ENCODE measurements around the gene CDKAL1.

DNA sequence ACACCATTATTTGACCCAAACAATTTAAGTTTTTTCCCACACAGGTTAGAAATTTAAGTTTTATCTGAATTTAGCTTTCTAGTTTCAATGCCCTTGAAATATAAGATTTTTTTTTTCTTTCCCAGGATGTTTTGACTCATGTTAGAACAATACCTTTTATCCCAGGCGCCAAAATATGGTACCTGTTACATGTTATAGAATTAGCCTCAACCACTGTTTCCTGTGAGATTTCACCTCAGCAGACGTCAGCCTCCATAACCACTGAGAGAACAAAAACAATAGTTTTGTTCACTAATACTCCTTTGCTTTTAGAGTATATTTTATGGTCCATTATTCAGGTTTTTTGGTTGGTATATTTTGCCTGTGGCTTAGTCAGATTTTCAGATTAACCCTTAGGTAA lies 302.9 kb downstream of the CDKAL1 start:
- TF ChIP-seq, protein P1, sequence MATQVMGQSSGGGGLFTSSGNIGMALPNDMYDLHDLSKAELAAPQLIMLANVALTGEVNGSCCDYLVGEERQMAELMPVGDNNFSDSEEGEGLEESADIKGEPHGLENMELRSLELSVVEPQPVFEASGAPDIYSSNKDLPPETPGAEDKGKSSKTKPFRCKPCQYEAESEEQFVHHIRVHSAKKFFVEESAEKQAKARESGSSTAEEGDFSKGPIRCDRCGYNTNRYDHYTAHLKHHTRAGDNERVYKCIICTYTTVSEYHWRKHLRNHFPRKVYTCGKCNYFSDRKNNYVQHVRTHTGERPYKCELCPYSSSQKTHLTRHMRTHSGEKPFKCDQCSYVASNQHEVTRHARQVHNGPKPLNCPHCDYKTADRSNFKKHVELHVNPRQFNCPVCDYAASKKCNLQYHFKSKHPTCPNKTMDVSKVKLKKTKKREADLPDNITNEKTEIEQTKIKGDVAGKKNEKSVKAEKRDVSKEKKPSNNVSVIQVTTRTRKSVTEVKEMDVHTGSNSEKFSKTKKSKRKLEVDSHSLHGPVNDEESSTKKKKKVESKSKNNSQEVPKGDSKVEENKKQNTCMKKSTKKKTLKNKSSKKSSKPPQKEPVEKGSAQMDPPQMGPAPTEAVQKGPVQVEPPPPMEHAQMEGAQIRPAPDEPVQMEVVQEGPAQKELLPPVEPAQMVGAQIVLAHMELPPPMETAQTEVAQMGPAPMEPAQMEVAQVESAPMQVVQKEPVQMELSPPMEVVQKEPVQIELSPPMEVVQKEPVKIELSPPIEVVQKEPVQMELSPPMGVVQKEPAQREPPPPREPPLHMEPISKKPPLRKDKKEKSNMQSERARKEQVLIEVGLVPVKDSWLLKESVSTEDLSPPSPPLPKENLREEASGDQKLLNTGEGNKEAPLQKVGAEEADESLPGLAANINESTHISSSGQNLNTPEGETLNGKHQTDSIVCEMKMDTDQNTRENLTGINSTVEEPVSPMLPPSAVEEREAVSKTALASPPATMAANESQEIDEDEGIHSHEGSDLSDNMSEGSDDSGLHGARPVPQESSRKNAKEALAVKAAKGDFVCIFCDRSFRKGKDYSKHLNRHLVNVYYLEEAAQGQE (IDR thresholded peaks at IDR 0.05; ENCODE audit: insufficient replicate concordance, low read depth) = no peak
- TF ChIP-seq, protein P2, sequence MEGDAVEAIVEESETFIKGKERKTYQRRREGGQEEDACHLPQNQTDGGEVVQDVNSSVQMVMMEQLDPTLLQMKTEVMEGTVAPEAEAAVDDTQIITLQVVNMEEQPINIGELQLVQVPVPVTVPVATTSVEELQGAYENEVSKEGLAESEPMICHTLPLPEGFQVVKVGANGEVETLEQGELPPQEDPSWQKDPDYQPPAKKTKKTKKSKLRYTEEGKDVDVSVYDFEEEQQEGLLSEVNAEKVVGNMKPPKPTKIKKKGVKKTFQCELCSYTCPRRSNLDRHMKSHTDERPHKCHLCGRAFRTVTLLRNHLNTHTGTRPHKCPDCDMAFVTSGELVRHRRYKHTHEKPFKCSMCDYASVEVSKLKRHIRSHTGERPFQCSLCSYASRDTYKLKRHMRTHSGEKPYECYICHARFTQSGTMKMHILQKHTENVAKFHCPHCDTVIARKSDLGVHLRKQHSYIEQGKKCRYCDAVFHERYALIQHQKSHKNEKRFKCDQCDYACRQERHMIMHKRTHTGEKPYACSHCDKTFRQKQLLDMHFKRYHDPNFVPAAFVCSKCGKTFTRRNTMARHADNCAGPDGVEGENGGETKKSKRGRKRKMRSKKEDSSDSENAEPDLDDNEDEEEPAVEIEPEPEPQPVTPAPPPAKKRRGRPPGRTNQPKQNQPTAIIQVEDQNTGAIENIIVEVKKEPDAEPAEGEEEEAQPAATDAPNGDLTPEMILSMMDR (IDR thresholded peaks at IDR 0.05; ENCODE audit: insufficient read depth, low read length) = no peak
